UCSD-AML1 (cell line): ENCODE data around the gene SEZ6L2.
"Not testable (repeated sequence)": the region's sequence is repeated elsewhere in the genome, so short reads cannot be mapped to it uniquely, and the experiment has no call there.

ENCODE experiments used
- DNase-seq: peaks from one replicate; lab custom pipeline; 2025; ENCODE audit not compliant: unreplicated experiment; lab: John Stamatoyannopoulos, UW

The SEZ6L2 gene

GRCh38 chr16:29858149-29858849, 41.1 kb downstream of the SEZ6L2 start:
- no peak for DNase-seq

GRCh38 chr16:29857133-29857760, 42.1 kb downstream of the SEZ6L2 start:
- no peak for DNase-seq

- no peak for DNase-seq
Observed at GRCh38 chr16:29854520-29855100, 44.7 kb downstream of the SEZ6L2 start.

- DNase-seq, result no peak
Observed at GRCh38 chr16:29852654-29853053, 46.7 kb downstream of the SEZ6L2 start.

GRCh38 chr16:29850998-29851397, 48.4 kb downstream of the SEZ6L2 start:
- no peak for DNase-seq

- DNase-seq, result no peak
Observed at GRCh38 chr16:29849505-29849904, 49.8 kb downstream of the SEZ6L2 start.

GRCh38 chr16:29848420-29849297, 50.7 kb downstream of the SEZ6L2 start:
- DNase-seq, result peak; percentile 78

GRCh38 chr16:29845656-29846055, 53.7 kb downstream of the SEZ6L2 start:
- DNase-seq, result no peak

GRCh38 chr16:29844575-29845331, 54.6 kb downstream of the SEZ6L2 start:
- no peak for DNase-seq

GRCh38 chr16:29843931-29844330, 55.4 kb downstream of the SEZ6L2 start:
- no peak for DNase-seq

- DNase-seq, result no peak
Observed at GRCh38 chr16:29842732-29843346, 56.5 kb downstream of the SEZ6L2 start.

GRCh38 chr16:29841631-29842030, 57.7 kb downstream of the SEZ6L2 start:
- no peak for DNase-seq

- no peak for DNase-seq
Observed at GRCh38 chr16:29840240-29840639, 59.1 kb downstream of the SEZ6L2 start.

GRCh38 chr16:29839822-29840221, 59.5 kb downstream of the SEZ6L2 start:
- no peak for DNase-seq

- no peak for DNase-seq
Observed at GRCh38 chr16:29837841-29838240, 61.5 kb downstream of the SEZ6L2 start.

- DNase-seq, result no peak
Observed at GRCh38 chr16:29836623-29837022, 62.7 kb downstream of the SEZ6L2 start.

- DNase-seq, result no peak
Observed at GRCh38 chr16:29835926-29836325, 63.4 kb downstream of the SEZ6L2 start.

GRCh38 chr16:29834079-29834478, 65.3 kb downstream of the SEZ6L2 start:
- DNase-seq, result no peak

- not testable (repeated sequence) for DNase-seq
Observed at GRCh38 chr16:29833219-29833618, 66.1 kb downstream of the SEZ6L2 start.

- no peak for DNase-seq
Observed at GRCh38 chr16:29831490-29831889, 67.9 kb downstream of the SEZ6L2 start.
